Hepatocyte (in vitro differentiated cells): ENCODE data around the gene RXRA. TPM values are rescaled to one million over a fixed set of nuclear protein-coding genes. Genes with fewer than 3 reads are reported as not detected.

Source experiments
- DNase-seq: peaks from one replicate; pipeline ENCODE4 v3.0.0-alpha.2; 2016; ENCODE audit warnings: low spot score
- H2AFZ ChIP-seq: fragments of 200-600 bp; sonication (generic); 2 replicates; pipeline ENCODE4 v1.6.0; 2016; ENCODE audit warnings: antibody characterized with exemption, mild to moderate bottlenecking
- H3K27ac ChIP-seq: fragments of 200-600 bp; sonication (generic); 2 replicates; pipeline ENCODE4 v1.5.1; 2016; ENCODE audit warnings: mild to moderate bottlenecking
- H3K27me3 ChIP-seq: fragments of 200-600 bp; sonication (generic); 2 replicates; pipeline ENCODE4 v1.6.1; 2016
- H3K36me3 ChIP-seq: fragments of 200-600 bp; sonication (generic); replicated peaks from 2 replicates; pipeline ENCODE4 v1.5.1; 2016; ENCODE audit warnings: low read depth; ENCODE audit not compliant: insufficient read depth
- H3K4me1 ChIP-seq: fragments of 200-600 bp; sonication (generic); 2 replicates; pipeline ENCODE4 v1.5.1; 2016; ENCODE audit warnings: mild to moderate bottlenecking, moderate library complexity; ENCODE audit not compliant: insufficient read depth
- H3K4me2 ChIP-seq: fragments of 200-600 bp; sonication (generic); 2 replicates; pipeline ENCODE4 v1.6.0; 2016
- H3K4me3 ChIP-seq: fragments of 200-600 bp; sonication (generic); 2 replicates; pipeline ENCODE4 v1.5.1; 2016; ENCODE audit warnings: mild to moderate bottlenecking
- H3K79me2 ChIP-seq: fragments of 200-600 bp; sonication (generic); 2 replicates; pipeline ENCODE4 v1.6.0; 2017; ENCODE audit warnings: mild to moderate bottlenecking
- H3K9me2 ChIP-seq: fragments of 200-600 bp; sonication (generic); replicated peaks from 2 replicates; pipeline ENCODE4 v1.6.0; 2017; ENCODE audit warnings: mild to moderate bottlenecking; ENCODE audit not compliant: insufficient read depth
- H3K9me3 ChIP-seq: fragments of 200-600 bp; sonication (generic); 2 replicates; pipeline ENCODE4 v1.5.1; 2016; ENCODE audit warnings: low read depth, mild to moderate bottlenecking
- H4K20me1 ChIP-seq: fragments of 200-600 bp; sonication (generic); 2 replicates; pipeline ENCODE4 v1.6.0; 2016; ENCODE audit warnings: mild to moderate bottlenecking; ENCODE audit not compliant: insufficient read depth, poor library complexity, severe bottlenecking
- CTCF ChIP-seq: fragments of 200-600 bp; sonication (generic); IDR thresholded peaks from 2 replicates; pipeline ENCODE4 v1.5.1; 2016; ENCODE audit warnings: antibody characterized with exemption, mild to moderate bottlenecking; ENCODE audit not compliant: poor library complexity
- EZH2 ChIP-seq: fragments of 200-600 bp; sonication (generic); IDR thresholded peaks from 2 replicates; pipeline ENCODE4 v1.6.1; 2016; ENCODE audit warnings: antibody characterized with exemption, mild to moderate bottlenecking, borderline replicate concordance
- EZH2phosphoT487 ChIP-seq: fragments of 200-600 bp; sonication (generic); IDR thresholded peaks from one replicate; pipeline ENCODE4 v1.6.1; 2018; ENCODE audit warnings: antibody characterized with exemption, mild to moderate bottlenecking, low read depth, moderate library complexity; ENCODE audit not compliant: unreplicated experiment, severe bottlenecking
- WGBS: methylation state at CpG from one replicate; pipeline ENCODE4 v1.1.6; 2016; ENCODE audit warnings: low lambda C conversion rate; ENCODE audit errors: missing lambda C conversion rate; 5-methylcytosine and 5-hydroxymethylcytosine counted together
- polyA plus RNA-seq: library from polyadenylated mRNA; unstranded; fragments of >200 nt; fragmentation: Nextera tagmentation; extraction: Ambion mirVana; gene quantifications from 2 replicates; pipeline ENCODE4 v1.2.1, GENCODE V29; 2016
- total RNA-seq: library from RNA; depleted of rRNA; stranded (reverse); fragments of >200 nt; gene quantifications from 2 replicates; pipeline ENCODE4 v1.2.3, GENCODE V29; 2014

The RXRA gene
- total and polyA plus RNA-seq, 2 experiments from 2014 or later: 35.9 to 41.6 TPM

GRCh38 chr9:134344800-134345310, 18.6 kb downstream of the RXRA start:
- Histone ChIP-seq H3K9me3 (no peaks in the 10 kb centered on the region), H3K9me2 (no peaks in the 10 kb centered on the region), H3K4me1 (peaks cover 8% of the 10 kb centered on the region), H3K27ac (no peak overlapping the region), H3K4me2 (no peak overlapping the region), H3K4me3 (no peak overlapping the region), H2AFZ (no peak overlapping the region), H3K27me3 (no peaks in the 10 kb centered on the region), H3K79me2 (peaks cover 100% of the 10 kb centered on the region), H4K20me1 (peaks cover 100% of the 10 kb centered on the region), H3K36me3 (no peaks in the 10 kb centered on the region)
- TF ChIP-seq EZH2phosphoT487 (no peak), CTCF (no peak), EZH2 (no peak)
- no peak for DNase-seq
- 90% methylated on average over 14 of the region's 14 CpGs for WGBS

GRCh38 chr9:134345737-134346136, 19.5 kb downstream of the RXRA start:
- Histone ChIP-seq H3K27ac (no peak overlapping the region), H3K36me3 (no peaks in the 10 kb centered on the region), H3K4me2 (no peak overlapping the region), H3K4me3 (no peak overlapping the region), H3K4me1 (peaks cover 17% of the 10 kb centered on the region), H3K79me2 (peaks cover 100% of the 10 kb centered on the region), H3K9me2 (no peaks in the 10 kb centered on the region), H3K27me3 (no peaks in the 10 kb centered on the region), H2AFZ (no peak overlapping the region), H3K9me3 (no peaks in the 10 kb centered on the region), H4K20me1 (peaks cover 100% of the 10 kb centered on the region)
- 87% methylated on average over 12 of the region's 12 CpGs for WGBS
- DNase-seq: no peak
- TF ChIP-seq EZH2phosphoT487 (no peak), EZH2 (no peak), CTCF (no peak)

- DNase-seq: no peak
- Histone ChIP-seq H2AFZ (no peak overlapping the region), H3K4me2 (no peak overlapping the region), H3K27ac (no peak overlapping the region), H3K9me2 (no peaks in the 10 kb centered on the region), H3K4me1 (peaks cover 18% of the 10 kb centered on the region), H3K9me3 (no peaks in the 10 kb centered on the region), H4K20me1 (peaks cover 100% of the 10 kb centered on the region), H3K27me3 (no peaks in the 10 kb centered on the region), H3K36me3 (no peaks in the 10 kb centered on the region), H3K4me3 (no peak overlapping the region), H3K79me2 (peaks cover 100% of the 10 kb centered on the region)
- WGBS: 88% methylated on average over 14 of the region's 14 CpGs
- TF ChIP-seq EZH2phosphoT487 (no peak), EZH2 (no peak), CTCF (no peak)
These were observed 19.9 kb downstream of the RXRA start for GRCh38 chr9:134346151-134346550.
